ENCODE results near the gene NTHL1. TPM values are rescaled to one million over a fixed set of nuclear protein-coding genes. Genes with fewer than 3 reads are reported as not detected.
A peak's percentile ranks its signal among the peaks of the same experiment; 100 is the strongest.

Gene NTHL1
- total and polyA plus RNA-seq, 10 of the 15 experiments (the other 5 are each of a cell fraction or from before 2014, with no cell fraction given), result 0.85 to 54.7 (median 39.0) TPM

- TF ChIP-seq ASH2L (IDR thresholded peaks at IDR 0.05; ENCODE audit: borderline replicate concordance, low read depth) (no peak), MYB (IDR thresholded peaks at IDR 0.05; ENCODE audit: borderline replicate concordance, low read depth, low read length) (no peak), CEBPB (IDR thresholded peaks at IDR 0.05; ENCODE audit: borderline replicate concordance in 1 of 2, low read depth in 2 of 2, low read length in 2 of 2) (no peak), ESRRA (IDR thresholded peaks at IDR 0.05; ENCODE audit: low read length) (no peak), NRF1 (conservative IDR thresholded peaks at IDR 0.05; ENCODE audit: low read depth, low read length) (no peak), TBL1XR1 (IDR thresholded peaks at IDR 0.05; ENCODE audit: low read depth, low read length) (no peak), STAT1 (conservative IDR thresholded peaks at IDR 0.05) (no peak), ZNF622 (IDR thresholded peaks at IDR 0.05) (no peak), KAT2A (conservative IDR thresholded peaks at IDR 0.05; ENCODE audit: control insufficient read depth, low read depth, low read length) (no peak), CHD2 (IDR thresholded peaks at IDR 0.05; ENCODE audit: borderline replicate concordance, low read depth, low read length) (no peak), POLR2A (IDR thresholded peaks at IDR 0.05; ENCODE audit: low read depth, low read length) (0 out of 2 replicates have a peak, but pooled peaks have one; percentile 32), IKZF1 (conservative IDR thresholded peaks at IDR 0.05) (peak; percentile 13; the same call in 1 of the 2 replicates), PRDM15 (CRISPR knock-in tag; IDR thresholded peaks at IDR 0.05) (no peak), NR2C2 (IDR thresholded peaks at IDR 0.05; ENCODE audit: borderline replicate concordance, control insufficient read depth, insufficient read length, low read depth) (no peak), CREM (IDR thresholded peaks at IDR 0.05; ENCODE audit: low read depth) (no peak), PML (IDR thresholded peaks at IDR 0.05; ENCODE audit: low read length) (no peak), LARP7 (IDR thresholded peaks at IDR 0.05) (no peak), IKZF2 (IDR thresholded peaks at IDR 0.05) (0 out of 4 replicates have a peak, but pooled peaks of 1 of the 2 experiments have one; percentile 17), CBX3 (IDR thresholded peaks at IDR 0.05; ENCODE audit: borderline replicate concordance, low read depth) (no peak), BACH1 (IDR thresholded peaks at IDR 0.05; ENCODE audit: borderline replicate concordance) (no peak), SRF (IDR thresholded peaks at IDR 0.05; ENCODE audit: low read depth in 2 of 2, low read length in 2 of 2) (no peak), YBX1 (IDR thresholded peaks at IDR 0.05) (no peak), MEF2A (IDR thresholded peaks at IDR 0.05; ENCODE audit: insufficient read depth, low read depth, low read length) (no peak)
- TF ChIP-seq, protein P1, sequence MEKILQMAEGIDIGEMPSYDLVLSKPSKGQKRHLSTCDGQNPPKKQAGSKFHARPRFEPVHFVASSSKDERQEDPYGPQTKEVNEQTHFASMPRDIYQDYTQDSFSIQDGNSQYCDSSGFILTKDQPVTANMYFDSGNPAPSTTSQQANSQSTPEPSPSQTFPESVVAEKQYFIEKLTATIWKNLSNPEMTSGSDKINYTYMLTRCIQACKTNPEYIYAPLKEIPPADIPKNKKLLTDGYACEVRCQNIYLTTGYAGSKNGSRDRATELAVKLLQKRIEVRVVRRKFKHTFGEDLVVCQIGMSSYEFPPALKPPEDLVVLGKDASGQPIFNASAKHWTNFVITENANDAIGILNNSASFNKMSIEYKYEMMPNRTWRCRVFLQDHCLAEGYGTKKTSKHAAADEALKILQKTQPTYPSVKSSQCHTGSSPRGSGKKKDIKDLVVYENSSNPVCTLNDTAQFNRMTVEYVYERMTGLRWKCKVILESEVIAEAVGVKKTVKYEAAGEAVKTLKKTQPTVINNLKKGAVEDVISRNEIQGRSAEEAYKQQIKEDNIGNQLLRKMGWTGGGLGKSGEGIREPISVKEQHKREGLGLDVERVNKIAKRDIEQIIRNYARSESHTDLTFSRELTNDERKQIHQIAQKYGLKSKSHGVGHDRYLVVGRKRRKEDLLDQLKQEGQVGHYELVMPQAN (conservative IDR thresholded peaks at IDR 0.05), result 0 out of 2 replicates have a peak, but pooled peaks have one; percentile 31
These were observed 39.6 kb downstream of the NTHL1 start (continued) for GRCh38 chr16:2008009-2008526.
